SK-N-MC (cell line): Measurements from ENCODE around the gene JKAMP.

Experiments
- EZH2 ChIP-seq: fragments of 200-600 bp; sonication (generic); IDR thresholded peaks from one replicate; pipeline ENCODE4 v1.6.1; 2017; ENCODE audit warnings: antibody characterized with exemption
- POLR2AphosphoS5 ChIP-seq: IDR thresholded peaks from 2 replicates; pipeline ENCODE4 v1.6.1; 2012; ENCODE audit warnings: mild to moderate bottlenecking, low read depth, low read length, borderline replicate concordance

- TF ChIP-seq POLR2AphosphoS5 (no peak), EZH2 (no peak)
Observed at GRCh38 chr14:59463787-59464485, 20.4 kb upstream of the JKAMP start.
